D341Med (cell line): ENCODE results near the gene UBASH3B.
"Not testable (repeated sequence)": the region's sequence is repeated elsewhere in the genome, so short reads cannot be mapped to it uniquely, and the experiment has no call there.

ENCODE experiments used
- DNase-seq: peaks from one replicate; pipeline ENCODE4 v3.0.0; 2012; ENCODE audit warnings: low spot score

UBASH3B gene, protein sequence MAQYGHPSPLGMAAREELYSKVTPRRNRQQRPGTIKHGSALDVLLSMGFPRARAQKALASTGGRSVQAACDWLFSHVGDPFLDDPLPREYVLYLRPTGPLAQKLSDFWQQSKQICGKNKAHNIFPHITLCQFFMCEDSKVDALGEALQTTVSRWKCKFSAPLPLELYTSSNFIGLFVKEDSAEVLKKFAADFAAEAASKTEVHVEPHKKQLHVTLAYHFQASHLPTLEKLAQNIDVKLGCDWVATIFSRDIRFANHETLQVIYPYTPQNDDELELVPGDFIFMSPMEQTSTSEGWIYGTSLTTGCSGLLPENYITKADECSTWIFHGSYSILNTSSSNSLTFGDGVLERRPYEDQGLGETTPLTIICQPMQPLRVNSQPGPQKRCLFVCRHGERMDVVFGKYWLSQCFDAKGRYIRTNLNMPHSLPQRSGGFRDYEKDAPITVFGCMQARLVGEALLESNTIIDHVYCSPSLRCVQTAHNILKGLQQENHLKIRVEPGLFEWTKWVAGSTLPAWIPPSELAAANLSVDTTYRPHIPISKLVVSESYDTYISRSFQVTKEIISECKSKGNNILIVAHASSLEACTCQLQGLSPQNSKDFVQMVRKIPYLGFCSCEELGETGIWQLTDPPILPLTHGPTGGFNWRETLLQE

DNA sequence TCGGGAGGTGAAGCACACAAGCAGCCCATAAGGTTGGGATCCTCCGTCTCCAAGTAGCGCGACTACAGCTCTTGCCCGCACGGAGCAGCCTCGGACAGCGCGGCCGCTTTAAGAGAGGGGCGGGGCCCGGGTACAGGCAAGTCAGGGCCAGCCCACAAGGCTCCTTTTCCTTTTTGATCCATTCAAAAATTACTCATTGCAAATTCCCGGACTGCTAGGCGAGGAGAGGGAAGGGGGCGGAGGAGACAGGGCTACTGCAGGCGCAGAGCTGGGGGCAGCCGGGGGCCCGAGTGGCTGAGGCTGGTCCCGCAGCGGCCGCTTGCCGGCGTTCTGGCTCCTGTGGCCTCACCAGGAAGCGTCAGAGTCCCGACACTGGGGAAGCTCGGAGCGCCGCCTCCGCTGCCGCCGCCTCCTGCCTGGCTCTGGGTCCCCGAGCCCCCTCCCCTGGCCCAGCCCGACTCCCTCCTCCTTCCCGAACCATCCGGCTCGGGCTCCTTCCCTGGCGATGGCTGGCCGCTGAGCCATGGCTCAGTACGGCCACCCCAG lies at the start of gene UBASH3B:
Gene UBASH3B, plus strand, starts transcription at position 196 of the 546 bp plus-strand sequence. Its CDS starts 328 bp downstream, at position 524.
- peak; percentile 65 for DNase-seq

DNA sequence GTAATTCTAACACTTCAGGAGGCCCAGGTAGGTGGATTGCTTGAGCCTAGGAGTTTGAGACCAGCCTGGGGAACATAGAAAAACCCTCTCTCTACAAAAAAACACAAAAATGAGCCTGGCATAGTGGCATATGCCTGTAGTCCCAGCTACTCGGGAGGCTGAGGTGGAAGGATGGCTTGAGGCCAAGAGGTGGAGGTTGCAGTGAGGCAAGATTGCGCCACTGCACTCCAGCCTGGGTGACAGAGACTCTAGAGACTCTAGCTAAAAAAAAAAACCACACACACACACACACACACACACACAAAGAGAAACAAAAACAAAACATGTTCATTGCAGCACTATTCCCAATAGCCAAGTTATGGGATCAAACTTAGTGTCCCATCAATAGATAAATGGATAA lies 48.4 kb upstream of the UBASH3B start:
- not testable (repeated sequence) for DNase-seq

DNA sequence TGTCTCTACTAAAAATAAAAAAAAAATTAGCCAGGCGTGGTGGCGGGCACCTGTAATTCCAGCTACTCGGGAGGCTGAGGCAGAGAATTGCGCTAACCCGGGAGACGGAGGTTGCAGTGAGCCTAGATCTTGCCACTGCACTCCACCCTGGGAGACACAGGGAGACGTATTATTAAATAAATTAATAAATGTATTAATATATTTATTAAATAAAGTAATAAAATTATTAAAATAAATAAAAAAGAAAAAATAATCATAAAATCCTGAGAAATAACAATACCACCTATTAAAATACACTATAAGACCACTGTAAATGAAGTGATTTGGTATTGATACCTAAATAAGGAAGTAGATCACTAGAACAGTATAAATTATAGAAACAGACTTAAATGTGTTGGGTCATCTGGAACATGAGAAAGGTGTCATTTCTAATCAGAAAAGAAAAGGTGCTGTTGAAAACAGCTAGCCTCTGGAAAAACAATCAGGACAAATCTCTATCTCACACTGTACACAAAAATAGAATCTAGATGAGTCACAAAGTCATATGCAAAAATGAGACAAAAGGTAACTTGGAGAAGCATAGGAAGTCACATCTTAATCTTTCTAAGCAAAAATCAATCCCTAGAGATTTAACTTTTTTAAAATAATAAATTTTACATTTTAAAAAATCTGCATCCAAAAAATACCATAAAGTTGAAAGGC lies 43.2 kb upstream of the UBASH3B start:
- no peak for DNase-seq

DNA sequence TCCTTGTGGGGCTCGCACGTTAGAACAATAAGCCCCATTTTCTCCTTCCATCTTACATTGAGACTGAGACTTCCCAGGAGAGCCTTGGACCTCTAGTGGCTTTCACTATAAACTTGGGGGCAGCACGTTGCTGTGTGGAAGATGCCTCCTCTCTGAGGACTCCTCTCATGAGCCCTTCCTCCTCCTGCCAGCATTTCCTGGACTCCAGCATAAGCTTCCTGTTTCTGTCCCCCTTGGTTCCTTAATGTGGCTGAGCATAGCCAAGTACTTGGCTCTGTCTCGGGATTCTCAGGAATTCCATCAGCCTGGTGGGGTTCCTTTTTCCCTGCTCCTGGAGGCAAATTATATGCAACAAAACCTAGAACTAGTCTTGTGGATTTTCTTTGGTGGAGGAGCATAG lies 38.8 kb upstream of the UBASH3B start:
- DNase-seq: no peak

DNA sequence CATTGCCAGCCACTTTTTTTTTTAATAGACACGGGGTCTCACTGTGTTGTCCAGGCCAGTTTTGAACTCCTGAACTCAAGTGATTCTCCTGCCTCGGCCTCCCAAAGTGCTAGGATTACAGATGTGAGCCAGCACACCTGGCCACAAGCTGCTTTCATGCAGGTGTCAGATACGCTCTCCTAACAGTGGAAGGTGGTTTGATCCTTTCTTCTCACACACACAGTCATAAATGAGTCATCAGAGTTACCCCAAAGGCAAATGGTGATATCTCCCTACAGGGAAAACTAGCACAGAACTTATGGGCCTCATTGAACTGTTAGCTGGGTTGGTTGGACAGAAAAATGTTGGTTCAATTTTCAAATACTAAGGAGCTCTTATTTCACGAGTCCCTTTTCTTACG lies 38.2 kb upstream of the UBASH3B start:
- no peak for DNase-seq

DNA sequence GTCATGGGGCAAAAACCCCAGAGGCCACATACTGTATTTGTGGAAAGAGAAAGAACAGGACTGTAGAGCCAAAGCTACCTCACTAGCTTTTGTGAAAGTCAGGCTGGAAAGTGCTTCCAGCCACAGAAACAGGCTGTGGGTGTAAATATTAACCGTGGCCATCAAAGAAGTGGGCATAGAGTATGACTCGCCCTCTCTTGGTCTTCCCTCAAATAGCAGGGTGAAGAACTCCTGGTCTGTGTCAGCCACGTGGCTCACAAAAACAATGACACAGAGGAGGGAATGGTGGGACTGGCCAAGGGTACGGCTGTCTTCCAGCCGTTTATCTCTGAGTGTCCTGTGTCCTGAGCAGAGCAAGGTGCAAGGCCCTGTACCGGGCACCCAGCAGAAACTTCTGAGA lies 37.6 kb upstream of the UBASH3B start:
- no peak for DNase-seq

DNA sequence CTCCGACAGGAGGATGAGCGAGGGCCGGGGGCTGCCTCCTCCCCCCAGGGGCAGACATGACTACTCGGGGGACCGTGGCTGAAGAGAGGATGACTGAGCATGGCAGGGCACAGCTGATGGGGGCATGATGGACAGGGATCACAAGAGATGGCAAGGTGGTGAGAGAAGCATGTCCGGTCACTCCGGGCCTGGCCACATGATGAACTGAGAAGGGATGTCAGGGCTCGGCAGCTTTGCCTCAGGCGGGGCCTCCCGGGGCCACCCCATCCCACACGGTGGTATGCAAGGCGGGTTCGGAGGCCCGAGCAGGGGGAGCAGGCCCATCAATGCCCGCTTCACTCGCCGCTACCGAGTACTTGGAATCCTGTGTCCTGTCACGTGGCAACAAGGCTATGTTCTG lies 36.6 kb upstream of the UBASH3B start:
- no peak for DNase-seq

DNA sequence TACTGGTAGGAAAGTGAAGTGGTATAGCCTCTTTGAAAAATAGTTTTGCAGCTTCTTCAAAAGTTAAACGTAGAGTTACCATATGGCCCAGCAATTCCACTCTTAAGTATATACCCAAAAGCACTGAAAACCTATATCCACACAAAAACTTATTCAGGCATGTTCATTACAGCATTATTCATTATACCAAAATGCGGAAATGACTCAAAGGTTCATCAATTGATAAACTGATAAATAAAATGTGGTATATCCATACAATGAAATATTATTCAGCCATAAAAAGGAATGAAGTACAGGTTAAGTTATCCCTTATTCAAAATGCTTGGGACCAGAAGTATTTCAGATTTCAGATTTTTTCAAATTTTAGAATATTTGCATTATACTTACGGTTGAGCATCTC lies 35.8 kb upstream of the UBASH3B start:
- no peak for DNase-seq

DNA sequence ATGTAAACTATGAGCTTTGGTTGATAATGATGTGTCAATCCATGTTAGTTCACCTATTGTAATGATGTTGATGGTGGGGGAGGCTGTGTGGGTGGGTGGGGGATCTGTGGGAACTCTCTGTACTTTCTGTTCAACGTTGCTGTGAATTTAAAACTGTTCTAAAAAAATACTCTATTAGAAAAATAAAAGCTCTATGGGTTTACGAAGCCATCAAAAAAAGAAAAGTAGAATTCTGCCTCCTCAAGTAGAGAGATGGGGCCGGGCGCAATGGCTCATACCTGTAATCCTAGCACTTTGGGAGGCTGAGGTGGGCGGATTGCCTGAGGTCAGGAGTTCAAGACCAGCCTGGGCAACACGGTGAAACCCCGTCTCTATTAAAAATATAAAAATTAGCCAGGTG lies 30.0 kb upstream of the UBASH3B start:
- DNase-seq: not testable (repeated sequence)

DNA sequence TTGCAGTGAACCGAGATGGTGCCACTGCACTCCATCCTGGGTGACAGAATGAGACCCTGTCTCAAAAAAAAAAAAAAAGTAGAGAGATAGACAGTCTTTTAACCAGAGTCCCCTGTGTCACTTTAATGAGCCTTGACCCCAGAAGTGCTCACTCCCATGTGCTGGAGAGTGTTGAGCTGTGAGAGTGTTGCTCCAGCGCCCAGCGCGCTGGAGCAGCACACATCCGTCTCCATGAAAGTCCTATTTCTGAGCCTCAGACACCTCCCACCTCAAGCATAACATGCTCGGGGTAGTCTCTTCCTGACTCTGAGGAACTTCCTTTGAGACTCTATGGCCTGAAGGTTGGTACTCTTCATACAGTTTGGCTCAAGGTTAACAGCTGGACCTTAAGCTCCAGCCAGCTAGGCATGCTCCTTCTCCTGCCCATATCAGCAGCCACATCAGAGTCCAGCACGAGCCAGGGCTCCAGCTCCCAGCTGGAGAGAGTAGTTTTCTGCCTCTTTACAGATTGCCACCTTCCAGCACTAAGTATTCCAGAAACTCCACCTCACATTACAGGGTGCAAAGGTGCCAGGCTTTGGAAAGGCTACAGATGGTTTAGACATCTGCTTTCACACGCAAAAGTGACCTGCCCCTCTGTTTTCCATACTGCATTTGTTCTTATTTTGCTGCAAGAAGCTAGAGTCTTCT lies 29.4 kb upstream of the UBASH3B start:
- DNase-seq: no peak

DNA sequence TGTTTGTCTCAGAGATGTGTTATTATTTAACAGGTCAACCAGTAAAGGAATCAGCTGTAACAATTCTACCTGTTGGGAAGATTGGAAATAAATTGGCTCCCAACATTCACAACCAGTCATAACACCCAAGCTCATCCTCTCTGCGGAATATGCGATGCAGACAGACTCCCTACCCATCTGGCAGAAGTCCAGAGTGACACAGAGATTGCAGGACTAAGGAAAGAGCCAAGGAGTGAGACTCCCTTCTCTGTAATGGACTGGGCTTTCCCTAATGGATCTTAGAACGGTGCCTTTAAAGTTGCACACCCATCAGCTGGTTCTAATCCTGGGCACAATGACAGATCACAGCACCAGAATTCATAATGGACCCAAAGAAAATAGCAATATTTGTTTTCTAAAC lies 27.8 kb upstream of the UBASH3B start:
- DNase-seq: no peak

DNA sequence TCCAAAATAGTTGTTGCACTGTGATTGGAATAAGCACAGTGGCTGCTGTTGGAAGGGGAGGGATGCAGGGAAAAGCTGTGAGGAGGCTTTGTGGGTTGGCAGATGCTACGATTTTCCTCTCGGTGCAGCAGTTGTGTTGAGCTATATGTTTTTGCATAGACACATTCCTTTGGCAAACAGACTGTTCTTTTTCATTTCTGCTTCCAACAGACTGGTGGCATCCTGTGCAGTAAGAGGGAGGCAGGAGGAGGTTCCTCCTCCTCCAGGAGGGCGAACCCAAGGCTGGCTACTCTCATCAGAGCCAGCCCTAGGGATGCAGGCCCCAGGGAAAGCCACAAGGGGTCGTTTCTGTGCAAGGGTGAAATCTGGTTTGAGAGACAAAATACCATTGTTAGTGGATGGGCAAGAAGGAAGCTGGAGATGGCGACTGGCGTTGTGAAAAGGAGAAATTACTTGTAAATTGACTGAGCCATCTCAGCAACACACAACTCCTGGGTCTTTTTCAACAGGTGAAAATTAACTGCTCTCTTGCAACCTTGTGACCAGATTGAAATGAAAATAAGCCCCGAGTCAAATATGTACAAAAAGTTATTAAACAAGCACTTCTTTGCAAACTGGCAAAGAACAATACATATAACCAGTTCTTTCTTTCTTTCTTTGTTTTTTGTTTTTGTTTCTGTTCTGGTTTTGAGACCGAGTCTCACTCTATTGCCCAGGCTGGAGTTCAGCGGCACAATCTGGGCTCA lies 26.5 kb upstream of the UBASH3B start:
- DNase-seq: peak; percentile 41

DNA sequence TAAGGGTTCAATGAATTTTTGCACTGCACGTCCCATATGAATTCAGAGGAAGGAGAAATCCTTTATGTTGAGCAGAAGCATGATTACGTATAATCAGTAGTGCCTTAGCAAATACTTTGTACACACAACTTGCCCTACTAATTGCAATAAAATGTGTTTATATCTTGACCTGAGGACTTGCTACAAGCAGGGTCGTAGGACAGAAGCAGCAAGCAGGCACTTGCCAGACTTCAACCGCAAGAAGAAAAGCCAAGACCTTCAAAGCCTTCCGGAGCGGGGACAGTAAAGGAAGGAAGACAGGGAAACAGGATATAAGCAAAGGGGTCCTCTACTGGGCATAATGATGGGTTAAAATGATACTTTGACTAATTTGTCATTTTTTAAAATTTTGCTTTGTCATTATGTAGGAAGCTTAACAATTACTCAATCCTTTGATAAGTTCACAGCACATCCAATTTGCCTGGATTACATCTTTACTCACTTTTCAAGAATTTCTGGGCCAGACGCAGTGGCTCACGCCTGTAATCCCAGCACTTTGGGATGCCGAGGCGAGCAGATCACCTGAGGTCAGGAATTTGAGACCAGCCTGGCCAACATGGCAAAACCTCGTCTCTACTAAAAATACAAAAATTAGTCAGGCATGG lies 23.2 kb upstream of the UBASH3B start:
- no peak for DNase-seq

DNA sequence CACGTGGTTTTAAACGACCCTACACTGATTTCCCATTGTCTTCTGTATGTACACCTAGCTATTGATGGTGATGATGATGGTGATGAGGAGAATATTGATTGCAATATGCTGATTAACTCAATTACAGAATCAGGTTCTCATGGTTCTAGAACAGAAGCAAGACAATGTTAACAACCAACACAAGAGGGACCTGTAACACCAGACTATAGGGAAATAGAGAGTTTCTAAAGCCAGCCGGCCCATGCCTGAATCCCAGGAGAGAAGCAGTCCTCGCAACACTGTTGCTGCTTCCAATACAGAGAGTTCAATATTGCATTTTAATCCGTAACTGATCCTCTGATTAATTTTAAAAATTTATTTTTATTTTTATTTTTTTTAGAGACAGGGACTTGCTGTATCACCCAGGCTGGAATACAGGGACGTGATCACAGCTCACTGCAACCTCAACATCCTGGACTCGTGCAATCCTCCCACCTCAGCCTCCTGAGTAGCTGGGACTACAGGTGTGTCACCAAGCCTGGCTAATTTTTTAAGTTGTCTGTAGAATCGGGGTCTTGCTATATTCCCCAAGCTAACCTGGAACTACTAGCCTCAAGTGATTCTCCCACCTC lies 22.2 kb upstream of the UBASH3B start:
- DNase-seq: no peak

DNA sequence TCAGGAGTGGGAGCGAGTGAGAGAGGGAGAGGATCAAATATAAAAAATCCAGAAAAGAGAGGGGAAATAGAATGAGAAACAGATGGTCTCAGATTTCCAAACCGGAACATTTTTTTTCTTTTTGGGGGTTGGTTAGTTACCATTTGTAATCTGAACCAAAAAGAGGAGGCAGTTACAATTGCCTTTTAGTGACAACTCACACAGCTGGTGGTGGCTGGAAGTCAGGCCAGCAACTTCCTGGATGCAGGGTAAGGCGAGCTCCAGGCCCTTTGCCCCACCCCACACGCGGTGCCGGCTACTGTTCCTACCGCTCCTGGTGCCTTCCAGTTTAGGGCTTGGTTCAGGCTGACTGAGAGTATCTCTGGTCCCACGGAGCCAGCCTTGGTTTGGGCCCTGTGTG lies 21.0 kb upstream of the UBASH3B start:
- peak; percentile 21 for DNase-seq

DNA sequence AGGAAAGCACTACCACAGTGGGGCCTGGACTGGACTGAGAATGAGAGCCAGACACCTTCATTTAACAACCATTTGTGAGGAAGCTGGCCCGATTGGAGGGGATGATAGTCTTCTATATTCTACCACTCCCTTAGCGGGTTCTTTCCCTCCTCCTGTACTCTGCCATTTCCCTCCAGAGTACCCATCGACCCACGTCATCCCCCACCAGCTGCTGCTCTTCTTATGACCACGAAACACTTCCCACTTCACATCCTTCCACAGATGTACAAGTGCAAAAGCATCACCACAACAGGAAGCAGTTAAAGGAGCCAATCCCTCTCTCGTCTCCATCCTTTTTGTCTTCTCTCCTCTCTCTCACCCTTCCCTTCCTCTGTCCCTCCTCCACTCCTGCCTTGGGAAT lies 18.0 kb upstream of the UBASH3B start:
- no peak for DNase-seq

DNA sequence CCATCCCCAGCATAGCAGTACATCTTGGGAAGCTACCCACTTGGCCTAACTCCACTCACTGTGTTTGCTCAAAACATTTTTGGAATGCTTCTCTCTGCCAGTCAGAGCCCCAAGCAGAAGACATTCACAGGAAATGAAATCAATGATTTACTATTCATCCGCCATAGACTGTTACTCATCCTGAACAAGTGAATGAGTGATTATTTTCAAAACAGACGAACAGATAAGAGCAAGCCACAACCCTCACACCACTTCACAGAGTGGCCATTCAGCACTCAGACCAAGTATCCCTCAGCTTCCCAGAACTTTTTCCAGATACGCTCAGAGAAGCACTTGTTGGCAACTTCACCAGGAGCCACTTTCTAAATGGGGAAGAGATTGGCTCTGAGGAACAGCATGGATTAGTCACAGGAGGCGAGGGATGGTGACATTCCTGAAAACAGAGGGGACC lies 13.0 kb upstream of the UBASH3B start:
- no peak for DNase-seq

DNA sequence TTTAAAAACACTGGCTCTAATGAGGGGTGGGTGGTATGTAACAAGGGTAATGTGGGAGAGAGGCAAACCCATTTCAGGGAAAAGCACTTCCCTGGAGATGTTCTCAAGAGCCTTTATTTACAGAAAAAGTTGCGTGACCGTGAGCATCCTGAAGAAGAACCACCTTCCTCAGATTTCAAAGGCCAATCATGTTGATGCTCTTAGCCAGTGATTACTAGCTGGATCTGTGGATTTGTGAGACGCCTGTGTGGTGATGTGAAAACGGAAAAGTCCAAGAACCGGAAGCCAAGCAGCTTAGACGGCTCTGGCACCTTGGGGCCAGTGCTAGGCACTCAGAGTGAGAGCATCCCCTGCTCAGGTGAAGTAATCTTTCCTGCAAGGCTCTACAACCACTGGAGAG lies 12.6 kb upstream of the UBASH3B start:
- no peak for DNase-seq

DNA sequence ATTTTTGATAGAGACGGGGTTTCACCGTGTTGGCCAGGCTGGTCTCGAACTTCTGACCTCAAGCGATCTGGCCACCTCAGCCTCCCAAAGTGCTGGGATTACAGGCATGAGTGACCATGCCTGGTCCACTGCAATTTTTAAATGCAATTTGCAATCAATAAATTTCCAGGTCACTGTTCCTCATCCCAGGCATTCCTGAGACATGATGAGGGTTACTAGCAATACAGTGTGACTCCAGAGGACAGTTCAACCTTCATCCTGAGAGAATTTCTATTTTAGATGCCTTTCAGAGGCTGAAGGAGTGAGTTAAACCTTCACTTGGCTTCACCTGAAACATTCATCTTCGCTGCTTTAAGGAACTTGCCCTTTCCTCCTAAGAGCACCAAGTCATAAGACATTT lies 9.7 kb upstream of the UBASH3B start:
- DNase-seq: no peak

DNA sequence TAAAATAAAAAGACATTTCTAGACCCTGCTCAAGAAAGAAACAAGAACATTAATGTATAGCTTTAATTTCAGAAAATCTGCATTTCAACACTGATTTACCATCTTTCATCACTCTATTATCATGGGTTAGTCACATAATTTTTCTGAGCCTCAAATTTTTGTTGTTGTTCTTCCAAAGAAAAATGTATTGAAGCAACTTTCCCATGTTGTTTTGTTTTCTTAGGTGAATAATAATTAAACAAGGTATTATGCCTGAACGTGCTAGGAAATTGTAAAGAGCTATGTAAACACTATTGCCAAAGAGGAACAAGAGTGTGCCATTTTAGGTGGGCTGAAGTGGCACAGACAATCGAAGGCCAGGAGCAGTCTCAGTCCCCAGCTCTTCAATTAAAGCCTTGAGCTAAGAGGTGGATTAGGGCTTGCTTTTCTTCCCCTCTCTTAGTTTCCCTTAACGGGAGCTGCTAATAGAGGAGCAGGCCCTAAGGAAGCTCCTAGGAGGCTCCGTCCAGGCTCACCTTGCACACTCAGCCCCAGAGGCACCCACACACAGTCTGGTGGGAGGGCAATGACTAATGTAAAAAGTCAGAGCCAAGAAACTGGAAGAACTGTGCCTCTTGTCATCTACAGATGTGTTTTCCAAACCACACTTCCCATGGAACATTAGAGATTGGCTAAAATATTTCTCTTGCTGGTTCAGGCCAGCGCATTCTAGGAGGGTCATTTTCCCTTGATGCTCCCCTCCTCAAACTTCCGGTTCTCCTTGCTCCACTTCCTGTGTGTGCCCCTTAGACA lies 8.8 kb upstream of the UBASH3B start:
- DNase-seq: no peak
